Bronchial epithelial cell (primary cell): ENCODE results near the gene KRTAP2-2. TPM values are rescaled to one million over a fixed set of nuclear protein-coding genes. Genes with fewer than 3 reads are reported as not detected.
"Not testable (repeated sequence)": the region's sequence is repeated elsewhere in the genome, so short reads cannot be mapped to it uniquely, and the experiment has no call there.

Experiments used
- DNase-seq: peaks from one replicate; pipeline ENCODE4 v3.0.0-alpha.2; 2010; ENCODE audit warnings: low read depth
- FAIRE-seq: peaks from 2 replicates; lab custom pipeline; 2011; peaks lifted over from hg19 to GRCh38; lab: Jason Lieb, UNC
- H3K27me3 ChIP-seq: 2 replicates; pipeline ENCODE4 v1.5.1; 2011; ENCODE audit warnings: low read length; ENCODE audit not compliant: control insufficient read depth, insufficient read depth
- H3K36me3 ChIP-seq: 2 replicates; pipeline ENCODE4 v1.5.1; 2011; ENCODE audit warnings: low read length; ENCODE audit not compliant: control insufficient read depth, insufficient read depth
- H3K4me3 ChIP-seq: 2 replicates; pipeline ENCODE4 v1.5.1; 2011; ENCODE audit warnings: mild to moderate bottlenecking, low read depth, low read length, control low read depth
- total RNA-seq: library from RNA; depleted of rRNA; stranded (reverse); fragments of >200 nt; gene quantifications from 2 replicates; pipeline ENCODE4 v1.2.1, GENCODE V29; 2014
- TF ChIP-seq, protein P1 (sequence below): IDR thresholded peaks from 2 replicates; pipeline ENCODE4 v1.5.1; 2011; ENCODE audit warnings: mild to moderate bottlenecking, moderate library complexity, low read length, control low read depth, inconsistent platforms; ENCODE audit not compliant: insufficient read depth, severe bottlenecking

The KRTAP2-2 gene
- total RNA-seq, result not detected in 2 replicates

- H3K36me3 ChIP-seq, FAIRE-seq, DNase-seq, H3K27me3 ChIP-seq, H3K4me3 ChIP-seq: not testable (repeated sequence)
Observed at GRCh38 chr17:41055130-41055529, at the start of gene KRTAP2-2. TSS of gene KRTAP2-2 (minus strand) at chr17:41055230. CDS start at chr17:41055211, 19 bp downstream.

GRCh38 chr17:41104386-41105038, 49.5 kb upstream of the KRTAP2-2 start:
- DNase-seq, result peak; percentile 46
- not testable (repeated sequence) for H3K36me3 ChIP-seq, H3K4me3 ChIP-seq, H3K27me3 ChIP-seq, FAIRE-seq

DNA sequence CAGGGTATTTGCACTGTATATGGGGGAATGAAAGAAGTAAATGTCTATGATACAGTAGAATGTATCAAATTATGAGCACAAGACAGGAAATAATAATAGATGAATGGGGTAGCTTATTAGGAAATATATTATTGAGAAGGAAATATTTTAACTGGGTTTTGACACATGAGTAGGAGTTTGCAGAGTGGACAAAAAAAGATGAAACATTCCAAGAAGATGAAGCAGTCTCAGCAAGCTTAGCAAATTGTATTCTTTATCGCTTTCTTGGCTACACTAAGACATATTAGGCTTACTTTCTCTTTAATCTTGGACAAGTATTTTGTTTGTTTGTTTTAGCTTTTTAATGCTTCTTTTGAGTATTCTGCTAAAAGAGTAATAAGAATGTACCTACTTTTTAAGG, 48.9 kb upstream of the KRTAP2-2 start:
- TF ChIP-seq, protein P1, sequence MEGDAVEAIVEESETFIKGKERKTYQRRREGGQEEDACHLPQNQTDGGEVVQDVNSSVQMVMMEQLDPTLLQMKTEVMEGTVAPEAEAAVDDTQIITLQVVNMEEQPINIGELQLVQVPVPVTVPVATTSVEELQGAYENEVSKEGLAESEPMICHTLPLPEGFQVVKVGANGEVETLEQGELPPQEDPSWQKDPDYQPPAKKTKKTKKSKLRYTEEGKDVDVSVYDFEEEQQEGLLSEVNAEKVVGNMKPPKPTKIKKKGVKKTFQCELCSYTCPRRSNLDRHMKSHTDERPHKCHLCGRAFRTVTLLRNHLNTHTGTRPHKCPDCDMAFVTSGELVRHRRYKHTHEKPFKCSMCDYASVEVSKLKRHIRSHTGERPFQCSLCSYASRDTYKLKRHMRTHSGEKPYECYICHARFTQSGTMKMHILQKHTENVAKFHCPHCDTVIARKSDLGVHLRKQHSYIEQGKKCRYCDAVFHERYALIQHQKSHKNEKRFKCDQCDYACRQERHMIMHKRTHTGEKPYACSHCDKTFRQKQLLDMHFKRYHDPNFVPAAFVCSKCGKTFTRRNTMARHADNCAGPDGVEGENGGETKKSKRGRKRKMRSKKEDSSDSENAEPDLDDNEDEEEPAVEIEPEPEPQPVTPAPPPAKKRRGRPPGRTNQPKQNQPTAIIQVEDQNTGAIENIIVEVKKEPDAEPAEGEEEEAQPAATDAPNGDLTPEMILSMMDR, result no peak
- Histone ChIP-seq H3K4me3 (no peak overlapping the region), H3K27me3 (no peaks in the 10 kb centered on the region), H3K36me3 (no peaks in the 10 kb centered on the region)
- FAIRE-seq (no peak), DNase-seq (no peak)

GRCh38 chr17:41101586-41102259, 46.7 kb upstream of the KRTAP2-2 start, which contains the start of gene KRTAP4-16:
TSS of gene KRTAP4-16 (minus strand) at chr17:41102209. CDS start at chr17:41102209, 0 bp downstream.
- TF ChIP-seq, protein P1, result no peak
- no peaks in the 10 kb centered on the region for H3K36me3 ChIP-seq
- no peak within 1 kb of the TSS for H3K4me3 ChIP-seq
- FAIRE-seq (no peak), DNase-seq (no peak)
- H3K27me3 ChIP-seq, result no peaks in the 10 kb centered on the region

- peak; percentile 28 for FAIRE-seq
- H3K36me3 ChIP-seq, H3K4me3 ChIP-seq, H3K27me3 ChIP-seq: not testable (repeated sequence)
- DNase-seq, result peak; percentile 93
Observed at GRCh38 chr17:41099682-41100480, 44.9 kb upstream of the KRTAP2-2 start.

GRCh38 chr17:41098481-41098880, 43.5 kb upstream of the KRTAP2-2 start:
- no peak for FAIRE-seq
- Histone ChIP-seq H3K36me3 (no peaks in the 10 kb centered on the region), H3K4me3 (no peak overlapping the region), H3K27me3 (no peaks in the 10 kb centered on the region)
- DNase-seq, result peak; percentile 78
- TF ChIP-seq, protein P1, result no peak

DNA sequence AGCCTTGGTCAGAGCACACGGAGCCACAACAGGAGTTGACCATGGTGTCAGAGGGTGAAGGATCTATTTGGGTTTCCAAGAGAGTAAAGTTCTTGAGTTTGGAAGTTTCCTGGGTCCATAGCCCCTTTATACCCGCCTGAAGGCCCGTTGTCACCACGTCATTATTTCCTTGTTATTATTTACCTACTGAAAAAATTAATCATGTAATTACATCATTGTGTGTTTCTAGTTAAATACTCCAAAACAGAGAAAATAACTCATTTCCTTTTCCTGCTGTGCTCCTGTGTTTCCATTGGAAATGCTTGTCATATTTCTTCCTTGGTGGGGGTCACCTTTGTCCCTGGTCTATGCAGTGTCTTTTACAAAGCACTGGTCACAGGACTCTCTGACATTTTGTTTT, 43.0 kb upstream of the KRTAP2-2 start, which contains the start of gene KRTAP4-8:
Gene KRTAP4-8 (minus strand): TSS at position 101 of the 400 bp plus-strand sequence. CDS start 58 bp downstream, at position 43.
- no peaks in the 10 kb centered on the region for H3K27me3 ChIP-seq
- FAIRE-seq, result no peak
- no peaks in the 10 kb centered on the region for H3K36me3 ChIP-seq
- no peak for DNase-seq
- TF ChIP-seq, protein P1, result no peak
- no peak within 1 kb of the TSS for H3K4me3 ChIP-seq
